Keratinocyte (primary cell): ENCODE data around the gene GRIK4. TPM values are rescaled to one million over a fixed set of nuclear protein-coding genes. Genes with fewer than 3 reads are reported as not detected.

ENCODE experiments used
- DNase-seq: peaks from one replicate; pipeline ENCODE4 v3.0.0-alpha.2; 2011; ENCODE audit warnings: low read depth, missing footprints, low spot score
- FAIRE-seq: peaks from 2 replicates; lab custom pipeline; 2011; peaks lifted over from hg19 to GRCh38; lab: Jason Lieb, UNC
- H2AFZ ChIP-seq: 2 replicates; pipeline ENCODE4 v1.6.0; 2012; ENCODE audit warnings: low read length, control low read depth, inconsistent platforms; ENCODE audit not compliant: control insufficient read depth
- H3K27ac ChIP-seq: 2 replicates; pipeline ENCODE4 v1.5.1; 2011; ENCODE audit warnings: low read length; ENCODE audit not compliant: control insufficient read depth, insufficient read depth
- H3K27me3 ChIP-seq: 3 replicates; pipeline ENCODE4 v1.6.0; 2011; ENCODE audit warnings: low read length; ENCODE audit not compliant: control insufficient read depth, insufficient read depth; ENCODE audit errors: extremely low read depth
- H3K36me3 ChIP-seq, 2 experiments: 2 replicates in 1 of 2; 3 replicates in 1 of 2; pipeline ENCODE4 v1.5.1; 2011; ENCODE audit warnings: low read length in 2 of 2, mild to moderate bottlenecking in 1 of 2; ENCODE audit not compliant: control insufficient read depth in 2 of 2, insufficient read depth in 2 of 2; ENCODE audit errors: extremely low read depth in 1 of 2
- H3K4me1 ChIP-seq: 3 replicates; pipeline ENCODE4 v1.5.1; 2011; ENCODE audit warnings: low read length; ENCODE audit not compliant: control insufficient read depth, insufficient read depth; ENCODE audit errors: extremely low read depth
- H3K4me2 ChIP-seq: 3 replicates; pipeline ENCODE4 v1.6.0; 2011; ENCODE audit warnings: low read depth, low read length; ENCODE audit not compliant: control insufficient read depth, insufficient read depth; ENCODE audit errors: extremely low read depth
- H3K4me3 ChIP-seq, 3 experiments: fragments of 200-600 bp in 1 of 3; sonication (generic) in 1 of 3; 2 replicates in 2 of 3; 3 replicates in 1 of 3; pipeline ENCODE4 v1.5.1; 2011 to 2016; ENCODE audit warnings: low read length in 3 of 3, mild to moderate bottlenecking in 3 of 3, control low read depth in 2 of 3, inconsistent platforms in 1 of 3, low read depth in 1 of 3, mixed read lengths in 1 of 3, mixed run types in 1 of 3, moderate library complexity in 1 of 3; ENCODE audit not compliant: control insufficient read depth in 2 of 3, insufficient read depth in 2 of 3; ENCODE audit errors: extremely low read depth in 1 of 3
- H3K79me2 ChIP-seq: 2 replicates; pipeline ENCODE4 v1.6.0; 2012; ENCODE audit warnings: low read length; ENCODE audit not compliant: control insufficient read depth, insufficient read depth
- H3K9ac ChIP-seq: 3 replicates; pipeline ENCODE4 v1.6.0; 2011; ENCODE audit warnings: low read length; ENCODE audit not compliant: control insufficient read depth, insufficient read depth; ENCODE audit errors: extremely low read depth
- H3K9me1 ChIP-seq: 3 replicates; pipeline ENCODE4 v1.6.0; 2011; ENCODE audit warnings: low read length; ENCODE audit not compliant: control insufficient read depth, insufficient read depth; ENCODE audit errors: extremely low read depth
- H3K9me3 ChIP-seq: 2 replicates; pipeline ENCODE4 v1.5.1; 2012; ENCODE audit warnings: low read depth, low read length; ENCODE audit not compliant: control insufficient read depth
- H4K20me1 ChIP-seq: 3 replicates; pipeline ENCODE4 v1.6.0; 2011; ENCODE audit warnings: low read length; ENCODE audit not compliant: control insufficient read depth, insufficient read depth; ENCODE audit errors: extremely low read depth
- CTCF ChIP-seq, 3 experiments: IDR thresholded peaks in 1 of 3; conservative IDR thresholded peaks in 1 of 3; optimal IDR thresholded peaks in 1 of 3; 2 replicates in 2 of 3; 3 replicates in 1 of 3; pipeline versions ENCODE3 to v1.5.1; 2011; ENCODE audit warnings: low read length in 3 of 3, mild to moderate bottlenecking in 3 of 3, moderate library complexity in 2 of 3, control low read depth in 1 of 3, inconsistent platforms in 1 of 3; ENCODE audit not compliant: insufficient read depth in 2 of 3; ENCODE audit errors: extremely low read depth in 1 of 3
- EZH2 ChIP-seq: IDR thresholded peaks from one replicate; pipeline ENCODE4 v1.6.1; 2012; ENCODE audit warnings: inconsistent platforms, mild to moderate bottlenecking, low read length, moderate library complexity
- dilution Hi-C: fragments of 300-500 bp; cut with MboI; formaldehyde crosslinking; loops from one replicate; pipeline ENCODE4 v1.7.0; 2020; ENCODE audit warnings: low sequenced_read_pairs; ENCODE audit not compliant: extremely low pct_ligation_motif_present
- polyA plus RNA-seq, 5 experiments: library from polyadenylated mRNA; depleted of rRNA in 3 of 5; stranded (reverse) in 3 of 5; stranded (forward) in 1 of 5; unstranded in 1 of 5; fragments of >200 nt; gene quantifications; 1 replicate in 1 of 5; 2 replicates in 3 of 5; 3 replicates in 1 of 5; pipeline versions ENCODE4 v1.2.1 to v1.2.3, GENCODE V29; 2011 to 2012; ENCODE audit warnings: missing spikeins in 2 of 5, low read depth in 1 of 5, low replicate concordance in 1 of 5

GRIK4 gene
- polyA plus RNA-seq, 1 donor (not counting 4 experiments of a cell fraction or from before 2014, with no cell fraction given): not detected

- Histone ChIP-seq H3K4me2 (no peak overlapping the region), H2AFZ (no peak overlapping the region), H4K20me1 (no peaks in the 10 kb centered on the region), H3K79me2 (no peaks in the 10 kb centered on the region), H3K4me3 (no peak overlapping the region), H3K27ac (no peak overlapping the region), H3K9ac (no peak overlapping the region), H3K27me3 (peaks cover 4% of the 10 kb centered on the region), H3K36me3 (no peaks in the 10 kb centered on the region), H3K9me1 (no peaks in the 10 kb centered on the region), H3K4me1 (no peaks in the 10 kb centered on the region), H3K9me3 (no peaks in the 10 kb centered on the region)
- TF ChIP-seq CTCF (optimal IDR thresholded peaks at IDR 0.05 in 1 of 3, IDR thresholded peaks at IDR 0.05 in 1 of 3, conservative IDR thresholded peaks at IDR 0.05 in 1 of 3; ENCODE audit: extremely low read depth in 1 of 3, insufficient read depth in 2 of 3, low read length in 3 of 3): no peak
- TF ChIP-seq EZH2: no peak
- FAIRE-seq (no peak), DNase-seq (no peak)
- dilution Hi-C loops: no loop called here
Measured at GRCh38 chr11:120597250-120598215, 86.0 kb downstream of the GRIK4 start.

DNA sequence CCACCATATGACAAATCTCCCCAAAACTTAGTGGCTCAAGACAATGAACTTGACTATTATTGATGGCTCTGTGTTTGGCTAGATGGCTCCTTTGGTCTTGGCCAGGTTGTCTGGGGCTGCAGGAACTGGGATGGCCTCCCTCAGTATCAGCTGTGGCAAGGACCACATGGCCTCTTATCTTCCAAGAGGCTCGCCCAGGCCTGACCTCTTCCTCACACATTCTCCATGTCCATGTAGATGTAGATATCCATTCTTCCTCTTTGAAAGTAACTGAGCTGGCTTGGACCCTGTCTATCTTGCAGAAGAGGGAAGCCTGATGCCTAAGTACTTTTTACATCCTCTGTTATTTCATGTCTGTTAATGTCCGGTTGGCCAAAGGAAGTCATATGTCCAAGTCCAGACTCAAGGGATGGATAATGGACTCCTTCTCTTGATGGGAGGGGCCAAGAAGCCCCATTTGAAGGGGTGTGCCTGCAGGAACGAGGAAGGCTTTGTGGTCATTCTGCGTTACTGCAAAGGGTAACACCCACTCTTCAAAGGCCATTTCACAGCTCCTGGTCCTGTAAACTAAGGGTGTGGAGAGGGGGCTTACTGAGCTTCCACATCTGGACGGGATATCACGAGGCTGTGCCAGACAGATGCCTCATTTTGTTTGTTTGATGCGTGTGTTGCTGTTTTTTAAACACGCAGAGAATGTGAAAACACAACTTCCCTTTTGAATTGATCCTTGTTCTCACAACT, 87.1 kb downstream of the GRIK4 start:
- H3K9ac ChIP-seq: no peak overlapping the region
- no peaks in the 10 kb centered on the region for H3K9me3 ChIP-seq
- peaks cover 4% of the 10 kb centered on the region for H3K27me3 ChIP-seq
- H3K27ac ChIP-seq: no peak overlapping the region
- H3K4me3 ChIP-seq: no peak overlapping the region
- TF ChIP-seq CTCF (optimal IDR thresholded peaks at IDR 0.05 in 1 of 3, IDR thresholded peaks at IDR 0.05 in 1 of 3, conservative IDR thresholded peaks at IDR 0.05 in 1 of 3; ENCODE audit: extremely low read depth in 1 of 3, insufficient read depth in 2 of 3, low read length in 3 of 3) (no peak), EZH2 (no peak)
- H3K9me1 ChIP-seq: no peaks in the 10 kb centered on the region
- FAIRE-seq (no peak), DNase-seq (no peak)
- H4K20me1 ChIP-seq: no peaks in the 10 kb centered on the region
- H3K4me2 ChIP-seq: no peak overlapping the region
- dilution Hi-C loops: no loop called here
- no peaks in the 10 kb centered on the region for H3K36me3 ChIP-seq
- no peak overlapping the region for H2AFZ ChIP-seq
- H3K79me2 ChIP-seq: no peaks in the 10 kb centered on the region
- no peaks in the 10 kb centered on the region for H3K4me1 ChIP-seq
